GM19238 (cell line): ENCODE data around the gene GGT6.

Source experiments
- DNase-seq: peaks from one replicate; pipeline ENCODE4 v3.0.0; 2011; ENCODE audit warnings: low spot score; ENCODE audit not compliant: insufficient read length

The GGT6 gene

DNA sequence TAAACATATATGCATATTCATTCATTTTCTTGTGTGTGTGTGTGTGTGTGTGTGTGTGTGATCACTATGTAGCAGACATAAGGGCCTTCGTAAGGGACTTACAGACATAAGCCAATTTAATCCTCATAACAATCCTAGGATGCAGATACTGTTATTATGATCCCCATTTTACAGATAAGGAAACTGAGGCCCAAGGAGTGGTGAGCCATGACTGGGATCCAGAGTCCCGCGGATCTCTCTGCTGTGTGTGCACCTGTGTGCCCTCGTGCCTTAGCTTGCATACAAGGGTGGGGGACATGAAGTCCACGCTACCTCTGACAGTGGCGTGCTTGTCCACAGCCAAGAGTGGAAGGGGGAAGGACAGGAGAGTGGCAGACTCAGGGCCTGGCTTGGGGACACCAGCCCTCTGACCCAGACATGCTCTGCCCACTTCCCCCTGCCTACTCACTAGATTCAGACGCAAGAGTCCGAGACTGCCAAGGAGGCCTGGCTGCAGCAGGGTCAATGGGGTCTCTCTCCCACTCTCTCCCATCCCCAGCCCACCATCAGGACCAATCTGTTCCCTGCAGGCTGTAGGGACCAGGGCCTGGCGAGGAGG is 14.2 kb upstream of the GGT6 start:
- DNase-seq, result no peak

DNA sequence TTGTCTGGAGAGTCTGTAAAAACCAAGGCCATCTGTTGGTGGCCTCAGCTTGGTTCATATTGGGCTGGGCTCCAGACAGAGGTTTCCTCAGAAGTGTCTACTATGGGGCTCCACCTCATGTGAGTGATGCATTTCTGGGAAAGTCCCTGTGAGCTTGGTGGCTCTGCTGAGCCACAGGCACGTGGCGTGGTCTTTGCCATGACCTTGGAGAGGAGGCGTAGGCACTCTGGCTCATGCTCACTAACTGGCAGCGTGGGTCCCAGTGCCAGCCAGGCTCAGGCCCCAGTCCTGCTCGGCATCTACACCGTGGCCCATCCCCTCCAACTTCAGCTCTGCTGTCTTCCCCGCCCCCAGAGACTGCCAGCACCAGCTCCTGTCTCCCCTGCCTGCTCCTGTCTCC is 13.3 kb upstream of the GGT6 start:
- no peak for DNase-seq

DNA sequence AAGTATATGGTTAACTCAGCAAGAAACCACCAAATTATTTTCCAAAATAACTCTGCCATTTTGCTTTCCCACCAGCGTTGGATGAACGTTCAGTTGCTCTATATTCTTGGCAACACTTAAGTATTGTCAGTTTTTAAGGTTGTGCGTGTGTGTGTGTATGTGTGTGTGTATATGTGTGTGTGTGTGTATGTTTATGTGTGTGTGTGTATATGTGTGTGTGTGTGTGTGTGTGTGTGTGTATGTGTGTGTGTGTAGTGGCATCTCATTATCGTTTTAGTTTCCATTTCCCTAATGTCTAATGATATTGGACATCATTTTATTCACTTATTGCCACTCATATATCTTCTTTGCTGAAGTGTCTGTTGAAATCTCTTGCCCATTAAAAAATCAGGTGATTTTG is 12.7 kb upstream of the GGT6 start:
- DNase-seq, result no peak

DNA sequence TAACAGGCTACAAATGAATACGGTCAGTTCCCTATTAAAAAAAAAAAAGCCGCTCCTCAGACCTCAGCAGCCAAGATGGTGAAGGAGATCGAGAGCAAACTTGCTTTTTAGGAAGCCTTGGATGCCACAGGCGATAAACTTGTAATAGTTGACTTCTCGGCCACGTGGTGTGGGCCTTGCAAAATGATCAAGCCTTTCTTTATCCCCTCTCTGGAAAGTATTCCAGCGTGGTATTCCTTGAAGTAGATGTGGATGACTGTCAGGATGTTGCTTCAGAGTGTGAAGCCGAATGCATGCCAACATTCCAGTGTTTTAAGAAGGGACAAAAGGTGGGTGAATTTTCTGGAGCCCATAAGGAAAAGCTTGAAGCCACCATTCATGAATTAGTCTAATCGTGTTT is 11.8 kb upstream of the GGT6 start:
- no peak for DNase-seq

DNA sequence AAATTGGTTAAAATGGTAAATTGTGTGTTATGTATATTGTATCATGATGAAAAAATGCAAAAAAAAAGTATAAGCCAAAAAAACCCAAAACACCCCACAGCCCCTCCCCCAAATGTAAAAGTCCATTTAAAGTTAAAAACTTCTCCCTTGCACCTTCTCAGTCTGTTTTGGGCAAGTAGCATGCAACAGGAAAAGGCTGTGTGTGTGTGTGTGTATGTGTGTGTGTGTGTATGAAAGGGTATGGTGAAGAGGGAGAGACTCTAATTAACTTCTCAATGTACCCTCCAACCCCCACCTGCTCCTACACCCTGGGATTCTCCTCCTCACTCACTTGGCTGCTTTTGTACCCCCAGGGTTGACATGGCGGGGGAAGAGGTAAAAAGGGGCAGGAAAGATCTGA is 9.2 kb upstream of the GGT6 start:
- no peak for DNase-seq

DNA sequence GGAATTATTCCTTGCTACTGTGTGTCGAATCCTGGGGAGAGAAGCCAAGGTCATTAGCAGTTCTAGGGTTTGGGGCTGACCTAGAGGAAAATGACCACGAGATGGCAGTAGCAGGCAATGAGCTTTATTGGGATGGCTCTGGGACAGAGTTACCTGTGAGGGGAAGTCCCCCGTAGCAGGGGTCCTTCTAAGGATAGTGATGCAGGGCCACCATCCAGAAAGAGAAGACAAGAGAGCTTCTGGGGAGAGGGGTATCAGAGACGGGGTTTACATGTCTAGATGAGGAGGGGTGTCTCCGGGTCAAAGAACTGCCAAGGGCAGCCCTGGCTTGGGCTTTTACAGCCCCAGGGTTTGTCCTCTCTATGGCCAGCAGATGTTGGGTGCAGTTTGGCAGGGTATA is 6.4 kb upstream of the GGT6 start:
- DNase-seq, result peak; percentile 56

DNA sequence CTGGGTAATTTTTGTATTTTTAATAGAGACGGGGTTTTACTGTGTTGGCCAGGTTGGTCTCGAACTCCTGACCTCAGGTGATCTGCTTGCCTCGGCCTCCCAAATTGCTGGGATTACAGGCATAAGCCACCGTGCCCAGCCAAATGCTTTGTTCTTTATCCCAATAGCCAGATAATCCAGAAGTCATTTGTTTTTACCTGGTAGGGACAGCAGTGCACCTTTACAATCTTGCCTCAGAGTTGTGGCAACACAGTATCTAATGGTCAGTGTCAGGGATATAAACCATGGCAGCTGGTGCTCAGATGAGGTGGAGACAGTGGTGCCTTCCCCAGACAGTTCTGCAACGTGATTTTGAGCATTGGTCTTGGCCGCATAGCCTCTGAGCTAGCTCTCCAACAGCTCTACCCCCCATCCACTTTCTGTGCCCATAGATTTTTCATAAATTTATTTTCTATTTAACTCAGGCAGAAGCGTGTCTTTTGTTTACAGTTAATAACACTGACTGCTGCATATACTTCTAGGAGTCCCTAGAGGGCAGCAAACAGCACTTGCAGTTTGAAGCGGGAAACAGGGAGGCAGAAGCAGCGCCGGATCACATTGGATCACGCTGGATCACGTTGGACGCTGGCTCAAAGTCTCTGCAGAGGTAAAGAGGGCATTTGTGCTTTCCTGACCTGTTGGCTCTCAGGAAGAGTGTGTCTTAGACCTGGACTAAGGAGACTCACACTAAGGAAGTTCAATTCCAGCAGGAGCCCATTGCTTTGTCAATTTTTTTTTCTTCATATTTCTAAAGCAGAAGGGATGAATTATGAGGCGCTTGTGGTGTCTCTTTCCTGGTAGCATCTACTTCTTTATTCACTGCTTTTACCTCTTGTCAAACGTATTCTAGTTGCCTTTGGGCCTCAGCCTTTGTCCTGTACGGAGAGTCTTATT is 5.1 kb upstream of the GGT6 start:
- DNase-seq, result peak; percentile 61

DNA sequence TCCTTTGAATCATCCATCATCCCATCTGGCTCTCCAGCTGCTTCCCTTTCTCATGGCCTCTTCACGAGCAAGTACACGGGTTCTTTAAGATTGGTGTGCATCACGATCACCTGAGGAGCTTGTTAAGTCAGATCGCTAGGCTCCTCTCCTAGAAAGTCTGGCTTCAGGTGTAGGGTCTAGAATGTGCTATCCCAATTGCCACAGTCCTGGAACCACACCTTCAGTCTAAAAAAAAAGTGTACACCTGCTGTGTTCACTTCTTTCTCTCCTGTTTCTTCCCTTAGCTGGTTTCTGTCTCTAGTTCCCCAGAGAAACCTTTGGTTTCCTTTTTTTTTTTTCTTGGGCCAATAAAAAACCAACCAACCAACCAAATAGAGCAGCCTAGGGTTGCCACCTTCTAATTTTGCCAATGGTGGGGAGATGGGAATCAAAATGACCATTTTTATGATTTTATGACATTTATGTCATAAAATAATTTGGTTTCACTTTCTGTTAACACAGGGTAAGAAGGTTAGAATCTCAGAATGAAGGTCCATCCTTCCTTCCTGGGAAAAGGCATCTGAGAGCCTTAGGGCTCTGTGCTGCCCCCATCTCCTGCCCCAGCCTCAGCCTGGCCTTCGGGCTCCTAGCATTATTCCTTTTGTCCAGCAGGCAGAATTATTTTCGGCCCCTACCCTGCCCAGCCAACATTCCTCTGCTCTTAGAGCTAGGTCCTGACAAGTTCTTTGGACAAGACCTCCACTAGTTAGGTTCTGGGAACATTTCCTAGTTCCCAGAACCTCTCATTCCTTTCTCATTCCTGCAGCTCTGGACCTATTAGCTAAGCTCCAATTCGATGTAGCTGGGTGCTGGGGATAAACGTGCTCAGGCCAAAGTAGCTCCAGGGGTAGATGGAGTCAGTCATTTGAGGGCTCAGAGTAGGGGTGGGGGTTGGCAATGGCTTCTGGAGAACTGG is 1.9 kb upstream of the GGT6 start:
- DNase-seq, result no peak

DNA sequence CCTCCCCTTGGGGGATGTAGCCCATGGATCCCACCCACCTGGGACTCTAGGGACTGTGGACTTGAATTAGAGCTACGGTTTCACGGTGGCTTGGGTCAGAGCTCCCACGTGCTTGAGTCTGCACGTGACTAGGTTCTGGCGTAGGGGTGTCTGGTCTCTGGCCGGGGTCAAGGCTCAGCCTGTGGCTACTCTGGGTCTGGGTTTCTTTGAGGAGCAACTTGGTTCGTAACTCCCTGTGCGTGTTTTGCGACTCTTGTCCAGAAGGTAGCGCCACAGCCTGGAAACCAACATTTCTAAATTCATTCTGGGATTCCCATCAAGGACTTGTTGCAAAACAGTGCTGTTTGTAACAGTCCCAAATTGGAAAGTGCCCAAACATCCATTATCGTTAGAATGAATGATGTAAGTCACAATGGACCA is 470 bp upstream of the GGT6 start:
- no peak for DNase-seq

DNA sequence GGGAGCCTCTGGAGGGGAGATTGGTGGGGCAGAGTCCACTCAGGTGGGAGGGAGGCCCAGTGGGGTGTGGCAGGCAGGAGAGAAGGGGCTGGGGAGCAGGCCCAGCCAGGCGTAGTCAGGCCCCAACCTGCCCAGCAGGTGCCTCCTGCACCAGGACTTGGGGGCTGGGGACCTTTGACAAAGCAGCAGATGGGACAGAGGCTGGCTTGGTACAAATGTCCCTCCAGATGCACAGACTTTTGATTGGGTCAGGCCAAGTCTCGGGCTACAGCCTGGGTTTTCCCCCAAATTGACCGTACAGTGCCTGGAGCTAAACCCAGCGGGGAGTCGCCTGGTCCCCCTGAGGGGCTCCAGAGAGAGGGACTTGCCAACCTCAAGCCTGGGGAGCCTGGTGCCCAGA is 411 bp downstream of the GGT6 start:
- DNase-seq, result no peak

DNA sequence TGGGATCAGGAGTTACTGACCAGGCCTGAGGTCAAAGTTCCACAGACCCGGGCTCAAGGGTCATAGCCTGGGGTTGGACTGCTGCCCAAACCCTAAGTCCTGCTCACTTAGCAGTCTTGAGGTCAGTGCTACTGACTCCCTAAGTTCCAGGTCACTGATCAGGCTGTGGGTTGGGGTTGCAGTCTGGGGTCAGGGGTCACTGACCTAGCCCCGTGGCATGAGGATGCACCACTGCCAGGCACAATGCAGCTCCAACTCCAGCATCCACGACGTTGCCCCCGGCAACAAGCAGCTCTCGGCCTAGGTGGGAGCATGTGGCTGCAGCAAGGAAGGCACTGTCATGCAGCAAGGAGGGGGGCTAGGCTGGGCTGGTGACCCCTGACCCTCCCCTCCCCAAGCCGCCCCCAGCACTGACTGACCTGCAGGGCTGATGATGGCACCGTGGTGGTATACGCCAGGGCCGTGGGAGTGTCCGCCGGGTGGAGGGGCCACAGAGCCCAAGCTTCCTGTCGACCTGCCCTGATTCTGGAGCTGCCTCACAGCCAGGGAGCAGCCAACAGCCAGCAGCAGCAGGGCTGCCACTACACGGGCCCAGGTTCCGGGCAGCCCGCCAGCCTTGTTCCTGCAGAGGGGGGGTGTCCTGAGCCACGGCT is 1.1 kb downstream of the GGT6 start:
- DNase-seq, result no peak

DNA sequence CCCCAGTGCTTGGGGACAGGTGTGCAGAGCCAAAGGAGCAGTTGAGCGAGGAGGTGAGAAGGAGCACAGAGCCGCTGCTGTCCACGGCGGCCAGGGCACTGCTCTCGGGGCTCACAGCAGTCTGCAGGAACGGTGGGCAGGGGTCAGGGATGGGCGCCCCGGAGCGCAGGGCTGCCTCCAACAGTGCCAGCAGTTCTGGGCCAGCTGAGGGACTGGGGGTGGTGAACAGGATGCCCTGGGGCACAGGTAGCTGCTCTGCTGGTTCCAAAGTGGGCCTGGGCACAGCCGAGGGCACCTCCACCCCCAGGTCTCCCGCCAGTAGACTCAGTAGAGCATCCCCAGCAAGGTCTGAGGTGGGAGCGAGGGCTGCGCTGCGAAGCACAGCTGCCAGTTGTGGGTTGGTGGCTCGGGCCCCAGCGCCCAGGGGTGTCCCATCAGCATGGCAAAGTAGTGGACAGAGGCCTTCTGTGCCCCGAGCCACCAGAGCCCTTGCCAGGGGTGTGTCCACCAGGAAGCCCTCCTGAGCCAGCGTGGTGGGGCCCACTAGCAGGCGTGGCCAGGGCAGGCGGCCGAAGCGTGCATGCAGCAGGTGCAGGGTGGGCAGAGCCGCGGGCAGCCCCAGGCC is 1.9 kb downstream of the GGT6 start:
- DNase-seq, result no peak

DNA sequence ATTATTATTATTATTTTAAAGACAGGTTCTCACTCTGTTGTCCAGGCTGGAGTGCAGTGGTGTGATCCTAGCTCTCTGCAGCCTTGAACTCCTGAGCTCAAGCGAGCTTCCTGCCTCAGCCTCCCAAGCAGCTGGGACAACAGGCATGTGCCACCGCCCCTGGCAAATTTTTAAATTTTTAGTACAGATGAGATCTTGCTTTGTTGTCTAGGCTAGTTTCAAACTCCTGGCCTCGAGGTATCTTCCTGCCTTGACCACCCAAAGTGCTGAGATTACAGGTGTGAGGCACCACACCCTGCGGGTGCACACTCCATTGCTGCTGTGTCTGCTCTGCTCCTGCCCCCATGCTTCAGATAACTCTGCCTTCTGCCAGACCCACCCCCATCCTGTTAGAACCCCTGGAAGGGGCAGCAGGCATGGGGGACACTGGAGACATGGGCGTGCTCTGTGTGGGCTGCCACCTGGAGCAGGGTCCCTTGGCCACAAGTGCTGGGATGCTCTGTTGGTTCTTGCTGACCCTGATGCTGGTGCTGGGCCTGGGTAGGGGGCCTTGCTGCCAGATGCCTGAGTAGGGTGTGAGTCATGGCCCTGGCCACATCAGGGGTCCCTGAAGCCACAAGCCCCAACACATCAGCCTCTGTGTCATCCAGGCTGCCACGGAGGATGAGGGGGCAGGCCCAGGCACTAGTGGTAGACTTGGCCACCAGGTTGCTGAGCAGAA is 2.6 kb downstream of the GGT6 start:
- no peak for DNase-seq

DNA sequence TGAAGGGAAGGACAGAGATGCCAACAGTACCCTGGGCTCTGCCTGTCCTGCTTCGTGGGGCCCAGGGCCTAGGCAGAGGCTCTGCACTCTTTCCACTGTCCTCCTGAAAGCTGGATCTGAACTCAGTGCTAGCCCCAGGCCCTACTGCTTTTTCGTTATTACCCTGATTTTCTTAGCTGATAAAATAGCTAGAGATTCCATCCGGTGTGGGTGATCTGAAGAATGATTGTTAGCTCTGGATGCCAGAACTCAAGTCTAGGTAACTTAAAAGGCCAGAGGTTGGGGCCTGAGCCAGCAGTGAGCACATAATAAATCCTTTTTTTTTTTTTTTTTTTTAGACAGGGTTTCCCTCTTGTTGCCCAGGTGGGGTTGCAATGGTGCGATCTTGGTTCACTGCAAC is 3.4 kb downstream of the GGT6 start:
- DNase-seq, result no peak

DNA sequence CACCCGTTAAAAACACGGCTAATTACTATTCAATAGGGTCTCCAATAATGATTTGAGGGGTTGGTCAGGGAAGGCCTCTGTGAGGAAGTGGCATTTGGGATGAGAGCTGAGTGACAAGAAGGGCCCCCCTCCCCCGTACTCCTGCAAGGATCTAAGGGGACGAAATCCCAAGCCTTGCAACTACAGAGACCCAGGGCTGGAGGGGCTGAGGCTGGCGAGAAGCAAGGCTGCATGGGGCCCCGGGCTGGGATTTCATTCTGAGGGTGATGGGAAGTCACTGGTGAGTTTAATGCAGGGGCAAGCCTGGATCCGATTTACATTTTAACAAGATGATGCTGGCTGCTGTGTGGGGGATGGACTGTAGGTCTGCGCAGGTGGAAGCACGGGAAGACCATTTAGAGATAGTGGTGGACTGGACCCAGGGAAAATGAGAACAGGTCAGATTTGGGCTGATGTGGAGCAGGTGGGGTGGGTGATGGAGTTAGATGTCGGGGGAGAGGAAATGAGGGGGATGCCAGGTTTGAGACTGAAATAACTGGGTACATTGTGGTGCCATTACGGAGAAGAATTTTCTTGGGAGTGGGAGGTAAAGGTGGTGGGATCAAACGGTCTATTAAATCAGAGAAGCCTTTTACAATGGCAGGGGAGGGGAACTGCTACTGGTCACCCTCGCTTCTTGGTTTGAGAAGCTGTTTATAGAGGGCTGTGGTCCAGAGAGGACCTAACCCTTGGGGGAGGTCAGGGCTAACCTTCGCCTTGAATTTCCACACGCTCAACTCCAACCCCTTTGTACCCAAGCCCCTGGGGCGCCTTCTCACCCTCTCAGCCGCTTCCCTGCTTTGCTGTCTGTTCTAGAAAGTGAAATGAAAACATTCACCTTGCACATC is 4.3 kb downstream of the GGT6 start:
- DNase-seq, result no peak

DNA sequence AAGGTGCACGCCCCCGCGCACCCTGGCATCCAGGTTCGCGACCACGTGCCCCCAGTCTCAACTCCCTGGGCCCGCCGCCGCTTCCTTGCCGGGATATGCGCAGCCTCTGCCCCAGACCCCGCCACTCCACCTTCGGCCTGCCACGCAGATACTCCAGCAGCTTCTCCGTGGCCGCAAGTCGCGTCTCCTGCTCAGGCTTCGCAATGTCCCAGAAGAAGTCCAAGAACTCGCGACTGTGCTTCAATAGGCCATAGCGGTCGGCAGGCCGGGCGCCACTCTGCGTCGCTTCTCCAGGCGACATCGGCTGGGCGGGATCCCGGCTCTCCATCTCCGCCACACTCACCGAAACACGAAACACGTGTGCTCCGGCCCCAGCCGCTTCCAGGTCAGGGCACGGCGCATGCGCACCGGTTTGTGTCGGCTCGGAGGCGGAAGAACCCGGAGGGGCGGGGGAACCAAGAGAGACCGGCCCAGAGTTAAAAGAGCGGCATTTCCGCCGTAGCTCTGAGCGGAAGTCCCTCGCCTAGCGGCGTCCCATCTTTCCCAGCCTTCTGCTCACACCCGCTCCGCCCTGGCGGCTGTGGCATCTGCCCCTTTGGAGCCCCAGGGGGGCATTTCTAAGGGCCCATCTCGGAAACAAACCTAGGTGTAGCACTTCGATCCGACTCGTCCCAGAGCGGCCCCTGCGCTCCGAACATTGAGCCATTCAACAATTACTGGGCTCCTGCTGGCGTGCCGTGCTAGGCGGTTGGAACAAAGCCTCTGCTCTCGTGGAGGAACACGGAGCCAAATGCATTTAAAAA is 5.2 kb downstream of the GGT6 start, which contains the start of gene MYBBP1A:
TSS of gene MYBBP1A (minus strand) at position 388 of the 803 bp plus-strand sequence. CDS start at position 328, 60 bp downstream.
- peak; percentile 100 for DNase-seq

DNA sequence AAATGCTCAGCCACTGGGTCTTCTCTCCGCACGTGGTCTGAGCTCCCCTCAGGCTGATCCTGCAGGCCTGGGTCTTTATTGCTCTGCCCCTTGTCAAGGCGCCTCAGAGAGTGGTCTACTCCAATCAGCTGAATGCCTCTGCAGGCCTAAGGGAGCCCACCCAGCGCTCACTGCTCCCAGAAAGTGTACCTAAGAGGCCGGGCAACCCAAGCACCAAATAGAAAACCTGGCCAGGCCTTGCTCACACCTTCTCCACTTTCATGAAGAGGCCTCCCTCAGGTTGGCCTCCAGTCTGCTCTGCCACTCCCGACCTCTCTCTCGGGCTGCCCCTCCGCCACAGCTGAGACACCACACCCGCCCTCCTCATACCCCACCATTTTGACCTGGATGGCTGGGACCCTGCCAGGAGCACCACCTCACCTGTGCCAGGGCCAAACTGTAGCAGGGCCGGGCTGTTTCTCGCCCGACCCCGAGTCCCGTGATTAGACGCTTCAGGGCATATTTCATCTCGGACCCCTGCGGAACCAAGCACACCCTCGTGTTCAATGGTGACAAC is 5.9 kb downstream of the GGT6 start:
- DNase-seq, result no peak

DNA sequence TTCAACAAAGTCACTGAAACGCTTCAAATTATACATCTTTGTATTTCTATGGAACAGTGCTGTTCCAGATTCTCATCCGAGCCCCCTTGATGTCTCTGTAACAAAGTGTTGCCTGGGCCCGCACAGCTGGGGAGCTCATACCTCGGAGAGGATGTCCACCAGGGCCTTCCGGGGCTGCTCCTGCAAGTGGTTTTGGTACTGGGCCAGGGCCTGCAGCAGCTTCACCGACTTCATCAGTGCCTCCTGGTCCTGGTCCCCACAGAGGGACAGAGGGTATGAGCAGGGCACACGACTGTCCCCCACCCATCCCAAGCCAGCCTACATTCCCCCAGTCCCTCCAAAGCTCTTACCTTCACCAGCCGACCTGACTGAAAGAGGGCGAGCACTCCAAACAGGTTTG is 6.7 kb downstream of the GGT6 start:
- no peak for DNase-seq
